SK-N-MC (cell line): ENCODE results near the gene MYRFL.

Experiments used
- EZH2 ChIP-seq: fragments of 200-600 bp; sonication (generic); IDR thresholded peaks from one replicate; pipeline ENCODE4 v1.6.1; 2017; ENCODE audit warnings: antibody characterized with exemption
- FOXP2 ChIP-seq: optimal IDR thresholded peaks from 2 replicates; pipeline ENCODE3; 2011; ENCODE audit warnings: mild to moderate bottlenecking, moderate library complexity; ENCODE audit not compliant: insufficient read depth; ENCODE audit errors: extremely low read length, control extremely low read depth
- POLR2AphosphoS5 ChIP-seq: IDR thresholded peaks from 2 replicates; pipeline ENCODE4 v1.6.1; 2012; ENCODE audit warnings: mild to moderate bottlenecking, low read depth, low read length, borderline replicate concordance

GRCh38 chr12:69921831-69922230, 96.8 kb downstream of the MYRFL start:
- TF ChIP-seq EZH2 (no peak), POLR2AphosphoS5 (no peak), FOXP2 (no peak)
